ENCODE data around the gene USP12.

- TF ChIP-seq CTCF (IDR thresholded peaks at IDR 0.05) (no peak), POLR2A (IDR thresholded peaks at IDR 0.05) (no peak)
Observed at GRCh38 chr13:27026396-27026795, 145.2 kb downstream of the USP12 start.
